DND-41 (cell line): ENCODE measurements around the gene CFAP65.

Source experiments
- CTCF ChIP-seq: IDR thresholded peaks from 2 replicates; pipeline ENCODE4 v1.5.1; 2012; ENCODE audit warnings: borderline replicate concordance, low read length, moderate library complexity, mild to moderate bottlenecking; ENCODE audit not compliant: poor library complexity, severe bottlenecking; ENCODE audit errors: extremely low read depth
- EZH2 ChIP-seq: IDR thresholded peaks from 3 replicates; pipeline ENCODE4 v1.6.1; 2012; ENCODE audit warnings: borderline replicate concordance, low read depth, mild to moderate bottlenecking, moderate library complexity, low read length, inconsistent platforms; ENCODE audit not compliant: severe bottlenecking

DNA sequence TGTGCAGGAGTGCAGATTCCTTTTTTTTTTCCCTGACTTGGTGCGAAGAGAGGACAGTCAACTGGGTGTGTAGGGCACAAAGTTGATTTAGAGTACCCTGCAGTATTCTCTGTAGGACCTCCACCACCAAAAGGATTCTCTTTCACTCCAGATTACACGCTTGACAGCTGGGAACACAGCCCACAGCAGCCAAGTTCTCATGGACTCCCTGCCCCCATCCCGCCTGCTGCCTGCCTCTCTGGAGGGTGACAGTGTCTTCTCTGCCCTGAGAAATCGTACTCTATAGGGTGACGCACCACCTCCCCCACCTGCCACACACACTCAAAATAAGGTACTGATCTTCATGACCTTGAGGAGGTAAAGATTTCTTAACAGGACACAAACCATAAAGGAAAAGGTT, 46.0 kb upstream of the CFAP65 start:
- no peak for TF ChIP-seq EZH2
- TF ChIP-seq CTCF, result no peak
